B cell (primary cell): Measurements from ENCODE around the gene DDX60. TPM values are rescaled to one million over a fixed set of nuclear protein-coding genes. Genes with fewer than 3 reads are reported as not detected.

ENCODE experiments used
- ATAC-seq: fragments of 200-7000 bp; cut with Tn5 transposase; one replicate; pipeline ENCODE4 v1.10.0; 2021; ENCODE audit warnings: low read depth, mild to moderate bottlenecking, moderate number of reproducible peaks, moderate library complexity
- CTCF ChIA-PET: fragments of 350-600 bp; sonication (Branson Sonifier 250); formaldehyde crosslinking; loops from one replicate; lab custom pipeline; 2021; ENCODE audit warnings: antibody characterized with exemption, inconsistent platforms; lab: Charles Lee
- POLR2A ChIA-PET: fragments of 350-600 bp; sonication (Branson Sonifier 250); formaldehyde crosslinking; loops from one replicate; lab custom pipeline; 2021; ENCODE audit warnings: antibody characterized with exemption; lab: Charles Lee
- DNase-seq: peaks from one replicate; pipeline ENCODE4 v3.0.0; 2013
- H2AFZ ChIP-seq: 2 replicates; pipeline ENCODE4 v1.6.1; 2012; ENCODE audit warnings: mild to moderate bottlenecking, low read depth, low read length; ENCODE audit not compliant: insufficient read depth, poor library complexity, severe bottlenecking
- H3K27ac ChIP-seq, 2 donors: 1 replicate in 1 of 2; 2 replicates in 1 of 2; pipeline ENCODE4 v1.5.1; 2012 to 2013; ENCODE audit warnings: low read length in 2 of 2, mild to moderate bottlenecking in 2 of 2, moderate library complexity in 1 of 2
- H3K27me3 ChIP-seq, 4 experiments: fragments of 200-600 bp in 1 of 4; sonication (generic) in 1 of 4; replicated peaks in 1 of 4; 1 replicate in 2 of 4; 2 replicates in 2 of 4; pipeline versions ENCODE4 v1.6.1 to v1.7.0; 2013 to 2016; ENCODE audit warnings: low read length in 3 of 4, mild to moderate bottlenecking in 2 of 4, mixed read lengths in 1 of 4, moderate library complexity in 1 of 4; ENCODE audit not compliant: insufficient read depth in 4 of 4, control insufficient read depth in 3 of 4; ENCODE audit errors: control extremely low read depth in 1 of 4
- H3K36me3 ChIP-seq, 2 experiments: replicated peaks in 1 of 2; 1 replicate in 1 of 2; 2 replicates in 1 of 2; pipeline versions ENCODE4 v1.6.1 to v1.7.1; 2013; ENCODE audit warnings: low read length in 1 of 2; ENCODE audit not compliant: insufficient read depth in 2 of 2, control insufficient read depth in 1 of 2; ENCODE audit errors: control extremely low read depth in 1 of 2, extremely low read depth in 1 of 2
- H3K4me1 ChIP-seq, 2 donors: fragments of 200-600 bp in 1 of 2; sonication (generic) in 1 of 2; 1 replicate in 1 of 2; 2 replicates in 1 of 2; pipeline versions ENCODE4 v1.5.1 to v1.6.1; 2013 to 2017; ENCODE audit warnings: low read length in 2 of 2; ENCODE audit not compliant: control insufficient read depth in 2 of 2, insufficient read depth in 2 of 2
- H3K4me2 ChIP-seq: replicated peaks from 2 replicates; pipeline ENCODE3; 2012; ENCODE audit warnings: mild to moderate bottlenecking, low read depth, low read length; ENCODE audit not compliant: poor library complexity, severe bottlenecking
- H3K4me3 ChIP-seq, 5 experiments: fragments of 200-600 bp in 1 of 5; sonication (generic) in 1 of 5; 1 replicate in 3 of 5; 2 replicates in 2 of 5; pipeline versions ENCODE4 v1.5.1 to v1.7.0; 2011 to 2016; ENCODE audit warnings: low read length in 4 of 5, mild to moderate bottlenecking in 4 of 5, low read depth in 2 of 5, control low read depth in 1 of 5, moderate library complexity in 1 of 5; ENCODE audit not compliant: insufficient read depth in 1 of 5; ENCODE audit errors: control extremely low read depth in 1 of 5, extremely low read depth in 1 of 5
- H3K79me2 ChIP-seq: fragments of 200-600 bp; sonication (generic); one replicate; pipeline ENCODE4 v1.6.0; 2016; ENCODE audit warnings: low read length; ENCODE audit not compliant: control insufficient read depth, insufficient read depth
- H3K9ac ChIP-seq: fragments of 200-600 bp; sonication (generic); 2 replicates; pipeline ENCODE4 v1.6.1; 2017; ENCODE audit warnings: mild to moderate bottlenecking, low read length, moderate library complexity
- H3K9me3 ChIP-seq, 3 donors: one replicate each; pipeline versions ENCODE4 v1.6.1 to v1.7.1; 2013; ENCODE audit warnings: low read length in 2 of 3; ENCODE audit not compliant: control insufficient read depth in 2 of 3, insufficient read depth in 1 of 3; ENCODE audit errors: control extremely low read depth in 1 of 3
- H4K20me1 ChIP-seq: 2 replicates; pipeline ENCODE4 v1.6.0; 2012; ENCODE audit warnings: mild to moderate bottlenecking, low read length; ENCODE audit not compliant: insufficient read depth, control insufficient read depth, poor library complexity, severe bottlenecking
- H3K27ac Mint-ChIP-seq: one replicate; pipeline ENCODE4 v1.8.0; 2021; ENCODE audit warnings: mixed read lengths
- H3K27me3 Mint-ChIP-seq: one replicate; pipeline ENCODE4 v1.8.0; 2021; ENCODE audit warnings: mixed read lengths
- H3K4me1 Mint-ChIP-seq: one replicate; pipeline ENCODE4 v1.8.0; 2021; ENCODE audit warnings: mixed read lengths
- H3K4me3 Mint-ChIP-seq: one replicate; pipeline ENCODE4 v1.8.0; 2021; ENCODE audit warnings: mixed read lengths
- H3K9me3 Mint-ChIP-seq: one replicate; pipeline ENCODE4 v1.8.0; 2022; ENCODE audit warnings: mixed read lengths; ENCODE audit not compliant: insufficient read depth
- EZH2 ChIP-seq: IDR thresholded peaks from 2 replicates; pipeline ENCODE4 v1.6.1; 2012; ENCODE audit warnings: borderline replicate concordance, low read depth, mild to moderate bottlenecking, moderate library complexity, low read length; ENCODE audit not compliant: insufficient read depth, poor library complexity, severe bottlenecking
- WGBS: methylation state at CpG from one replicate; pipeline ENCODE4 v1.1.5; 2013; ENCODE audit warnings: missing lambda C conversion rate; ENCODE audit not compliant: insufficient coverage; 5-methylcytosine and 5-hydroxymethylcytosine counted together
- intact Hi-C: fragments of 100-400 bp; cut with micrococcal nuclease; formaldehyde crosslinking; loops from one replicate; pipeline ENCODE4 v1.10.0; 2022
- polyA plus RNA-seq: library from polyadenylated mRNA; depleted of rRNA; stranded (reverse); fragments of >200 nt; gene quantifications from 2 replicates; pipeline ENCODE4 v1.2.3, GENCODE V29; 2012
- total RNA-seq, 2 donors: library from RNA; stranded (reverse); fragments of 120-200 nt in 1 of 2; gene quantifications; 1 replicate in 1 of 2; 2 replicates in 1 of 2; pipeline versions ENCODE4 v1.2.3 to v1.2.4, GENCODE V29; 2013 to 2022
- TF ChIP-seq, protein P1 (sequence below): fragments of 200-600 bp; IDR thresholded peaks from one replicate; pipeline ENCODE4 v1.8.0; 2022; ENCODE audit warnings: antibody characterized with exemption, mild to moderate bottlenecking

The DDX60 gene
- total and polyA plus RNA-seq, 2 donors (not counting 1 experiment from before 2014, with no cell fraction given) = 7.0 to 21.3 TPM

DNA sequence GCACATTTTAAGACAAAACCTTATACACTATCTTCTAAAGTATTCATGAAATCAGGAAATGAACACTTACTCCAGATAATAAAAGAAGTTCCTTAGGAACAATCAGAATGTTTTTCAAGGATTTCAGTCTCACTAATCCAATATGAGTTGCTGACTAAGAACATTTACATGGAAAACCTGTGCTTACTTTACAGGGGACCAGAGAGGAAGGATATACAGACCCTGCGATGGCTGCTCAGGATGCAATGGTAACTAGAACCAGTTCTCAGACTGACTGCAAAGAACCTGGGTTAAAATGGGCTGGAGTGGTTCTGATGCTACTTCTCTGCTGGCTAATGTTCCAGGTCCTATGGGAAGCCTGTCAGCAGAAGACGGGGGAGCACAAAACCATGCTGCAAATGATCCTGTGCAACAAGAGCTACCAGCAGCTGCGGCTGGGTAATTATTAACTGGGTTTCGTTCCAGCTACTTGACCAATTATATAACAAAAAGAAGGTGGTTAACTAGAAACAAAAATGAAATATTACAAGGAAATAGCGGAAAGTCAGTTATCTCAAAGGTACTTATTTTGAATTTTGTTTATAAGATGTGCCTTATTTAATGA, 140.9 kb downstream of the DDX60 start:
- Histone ChIP-seq H2AFZ (no peak overlapping the region), H3K79me2 (no peaks in the 10 kb centered on the region), H4K20me1 (no peaks in the 10 kb centered on the region), H3K4me3 (no peak overlapping the region), H3K27me3 (no peaks in the 10 kb centered on the region), H3K9ac (no peak overlapping the region), H3K4me2 (no peak overlapping the region), H3K27ac (no peak overlapping the region), H3K9me3 (no peaks in the 10 kb centered on the region), H3K36me3 (no peaks in the 10 kb centered on the region), H3K4me1 (no peaks in the 10 kb centered on the region)
- WGBS = 94% methylated on average over 2 of the region's 5 CpGs
- intact Hi-C loops = no loop called here
- no peaks in the 10 kb centered on the region for H3K4me1 Mint-ChIP-seq
- H3K4me3 Mint-ChIP-seq = no peak overlapping the region
- CTCF ChIA-PET = no interaction called here
- ATAC-seq (no peak), DNase-seq (no peak)
- no peak for TF ChIP-seq EZH2
- TF ChIP-seq, protein P1, sequence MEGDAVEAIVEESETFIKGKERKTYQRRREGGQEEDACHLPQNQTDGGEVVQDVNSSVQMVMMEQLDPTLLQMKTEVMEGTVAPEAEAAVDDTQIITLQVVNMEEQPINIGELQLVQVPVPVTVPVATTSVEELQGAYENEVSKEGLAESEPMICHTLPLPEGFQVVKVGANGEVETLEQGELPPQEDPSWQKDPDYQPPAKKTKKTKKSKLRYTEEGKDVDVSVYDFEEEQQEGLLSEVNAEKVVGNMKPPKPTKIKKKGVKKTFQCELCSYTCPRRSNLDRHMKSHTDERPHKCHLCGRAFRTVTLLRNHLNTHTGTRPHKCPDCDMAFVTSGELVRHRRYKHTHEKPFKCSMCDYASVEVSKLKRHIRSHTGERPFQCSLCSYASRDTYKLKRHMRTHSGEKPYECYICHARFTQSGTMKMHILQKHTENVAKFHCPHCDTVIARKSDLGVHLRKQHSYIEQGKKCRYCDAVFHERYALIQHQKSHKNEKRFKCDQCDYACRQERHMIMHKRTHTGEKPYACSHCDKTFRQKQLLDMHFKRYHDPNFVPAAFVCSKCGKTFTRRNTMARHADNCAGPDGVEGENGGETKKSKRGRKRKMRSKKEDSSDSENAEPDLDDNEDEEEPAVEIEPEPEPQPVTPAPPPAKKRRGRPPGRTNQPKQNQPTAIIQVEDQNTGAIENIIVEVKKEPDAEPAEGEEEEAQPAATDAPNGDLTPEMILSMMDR = no peak
- H3K27ac Mint-ChIP-seq = no peak overlapping the region
- H3K9me3 Mint-ChIP-seq = no peaks in the 10 kb centered on the region
- no peaks in the 10 kb centered on the region for H3K27me3 Mint-ChIP-seq
- POLR2A ChIA-PET = no interaction called here

DNA sequence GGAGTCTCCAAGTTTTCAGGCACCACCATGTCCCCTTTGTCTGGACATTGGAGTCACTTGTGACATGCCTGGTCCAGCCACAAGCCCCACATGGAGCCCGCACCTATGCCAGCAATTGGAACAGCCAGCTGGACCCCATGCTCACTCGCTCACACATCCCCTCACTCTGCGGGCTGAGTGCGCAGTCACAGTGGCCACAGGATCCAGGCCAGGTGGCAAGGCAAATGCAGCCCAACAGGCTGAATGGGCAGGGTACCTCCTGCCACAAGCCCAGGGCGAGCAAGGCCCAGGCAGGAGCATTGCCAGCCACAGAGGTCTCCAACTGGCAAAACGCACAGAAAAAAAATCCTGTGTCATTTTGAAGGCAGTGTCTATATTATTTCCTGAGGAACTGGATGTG, 144.2 kb downstream of the DDX60 start:
- Histone ChIP-seq H4K20me1 (no peaks in the 10 kb centered on the region), H3K79me2 (no peaks in the 10 kb centered on the region), H3K9me3 (no peaks in the 10 kb centered on the region), H3K27ac (no peak overlapping the region), H3K4me3 (no peak overlapping the region), H2AFZ (no peak overlapping the region), H3K4me1 (no peaks in the 10 kb centered on the region), H3K9ac (no peak overlapping the region), H3K4me2 (no peak overlapping the region), H3K27me3 (no peaks in the 10 kb centered on the region), H3K36me3 (no peaks in the 10 kb centered on the region)
- no peak overlapping the region for H3K4me3 Mint-ChIP-seq
- ATAC-seq (no peak), DNase-seq (no peak)
- no peak for TF ChIP-seq EZH2
- TF ChIP-seq, protein P1 = no peak
- 95% methylated on average over 5 of the region's 6 CpGs for WGBS
- CTCF ChIA-PET = no interaction called here
- H3K4me1 Mint-ChIP-seq = no peaks in the 10 kb centered on the region
- H3K9me3 Mint-ChIP-seq = no peaks in the 10 kb centered on the region
- no peak overlapping the region for H3K27ac Mint-ChIP-seq
- H3K27me3 Mint-ChIP-seq = no peaks in the 10 kb centered on the region
- intact Hi-C loops = no loop called here
- POLR2A ChIA-PET = no interaction called here
